ENCODE data around the gene ZYG11A. TPM values are rescaled to one million over a fixed set of nuclear protein-coding genes. Genes with fewer than 3 reads are reported as not detected.

The ZYG11A gene
- total and polyA plus RNA-seq, 8 donors, result 0.06 to 0.23 (median 0.18) TPM; not detected in 5

- TF ChIP-seq POLR2AphosphoS5 (IDR thresholded peaks at IDR 0.05) (no peak), POLR2A (IDR thresholded peaks at IDR 0.05) (no peak), EP300 (IDR thresholded peaks at IDR 0.05) (no peak), CTCF (IDR thresholded peaks at IDR 0.05) (no peak)
- Histone ChIP-seq H3K27me3 (no peaks in the 10 kb centered on the region), H3K4me1 (peaks cover 0 to 27% (median 11%) of the 10 kb centered on the region in 4 donors), H3K36me3 (peaks cover 0 to 35% (median 25%) of the 10 kb centered on the region in 4 donors), H3K9me3 (no peaks in the 10 kb centered on the region), H3K27ac (no peak overlapping the region), H3K4me3 (no peak overlapping the region)
- no peak for DNase-seq
- 92 to 96% (median 95%) methylated on average over 13 of the region's 13 CpGs for WGBS, 5 donors
- intact Hi-C loops (cut with DNase I; ENCODE audit: low total_unique reads), result no loop called here
Measured at GRCh38 chr1:52904208-52904926, 61.8 kb downstream of the ZYG11A start.

- H3K27ac ChIP-seq, result peak overlapping the region in 2 of 5 donors; percentile 31 to 56
- intact Hi-C loops (cut with DNase I; ENCODE audit: low total_unique reads), result no loop called here
Measured at GRCh38 chr1:52904927-52905698, 62.6 kb downstream of the ZYG11A start.

GRCh38 chr1:52906135-52906603 is 63.6 kb downstream of the ZYG11A start:
- H3K9me3 ChIP-seq, result no peaks in the 10 kb centered on the region
- H3K36me3 ChIP-seq, result peaks cover 0 to 49% (median 31%) of the 10 kb centered on the region in 4 donors
- peaks cover 0 to 27% (median 11%) of the 10 kb centered on the region in 4 donors for H3K4me1 ChIP-seq
- WGBS, 5 donors, result 61 to 85% (median 69%) methylated on average over 5 to 6 of the region's 6 CpGs
- peak in 1 of 2 donors; percentile 33 for DNase-seq
- H3K4me3 ChIP-seq, result no peak overlapping the region
- no peak for TF ChIP-seq CTCF (IDR thresholded peaks at IDR 0.05)
- TF ChIP-seq EP300 (IDR thresholded peaks at IDR 0.05), result no peak
- no peak for TF ChIP-seq POLR2A (IDR thresholded peaks at IDR 0.05)
- TF ChIP-seq POLR2AphosphoS5 (IDR thresholded peaks at IDR 0.05), result no peak
- peak overlapping the region in 3 of 5 donors; percentile 15 to 56 (median 31) for H3K27ac ChIP-seq
- H3K27me3 ChIP-seq, result no peaks in the 10 kb centered on the region
- intact Hi-C loops (cut with DNase I; ENCODE audit: low total_unique reads), result no loop called here

More at GRCh38 chr1:52904927-52905698, 62.6 kb downstream of the ZYG11A start:
- Histone ChIP-seq H3K4me1 (peaks cover 0 to 27% (median 11%) of the 10 kb centered on the region in 4 donors), H3K36me3 (peaks cover 0 to 42% (median 25%) of the 10 kb centered on the region in 4 donors), H3K4me3 (no peak overlapping the region), H3K27me3 (no peaks in the 10 kb centered on the region), H3K9me3 (no peaks in the 10 kb centered on the region)
- peak; percentile 29 to 37 for DNase-seq
- WGBS, 5 donors, result 68 to 79% (median 75%) methylated on average over 17 to 20 of the region's 20 CpGs
- TF ChIP-seq CTCF (IDR thresholded peaks at IDR 0.05) (peak in 3 of 7 experiments; percentile 16 to 24 (median 16)), POLR2AphosphoS5 (IDR thresholded peaks at IDR 0.05) (no peak)

- DNase-seq, result no peak
- 87 to 97% (median 91%) methylated on average over 8 to 9 of the region's 9 CpGs for WGBS, 5 donors
- Histone ChIP-seq H3K27ac (no peak overlapping the region), H3K27me3 (no peaks in the 10 kb centered on the region), H3K4me1 (peaks cover 0 to 27% (median 11%) of the 10 kb centered on the region in 4 donors), H3K4me3 (no peak overlapping the region), H3K36me3 (peaks cover 0 to 59% (median 39%) of the 10 kb centered on the region in 4 donors), H3K9me3 (no peaks in the 10 kb centered on the region)
- TF ChIP-seq POLR2A (IDR thresholded peaks at IDR 0.05) (no peak), POLR2AphosphoS5 (IDR thresholded peaks at IDR 0.05) (no peak), CTCF (IDR thresholded peaks at IDR 0.05) (no peak), EP300 (IDR thresholded peaks at IDR 0.05) (no peak)
- intact Hi-C loops (cut with DNase I; ENCODE audit: low total_unique reads), result no loop called here
Measured at GRCh38 chr1:52907068-52907811, 64.7 kb downstream of the ZYG11A start.
